SK-MEL-5 (cell line): ENCODE measurements around the gene DIAPH3. TPM values are rescaled to one million over a fixed set of nuclear protein-coding genes. Genes with fewer than 3 reads are reported as not detected.

Experiments
- DNase-seq: peaks from one replicate; pipeline ENCODE4 v3.0.0-alpha.2; 2016; ENCODE audit warnings: low read depth, low spot score
- in situ Hi-C: cut with HindIII; loops from 2 replicates; pipeline ENCODE4 v1.10.0; 2016; ENCODE audit warnings: low sequenced_read_pairs, high pct_unique_total_duplicates, low pct_unique_long_range_greater_than_20kb
- total RNA-seq: library from RNA; depleted of rRNA; stranded (reverse); fragments of >200 nt; shearing (Covaris generic); gene quantifications from 2 replicates; pipeline ENCODE4 v1.2.3, GENCODE V29; 2014

The DIAPH3 gene
- total RNA-seq, 1 experiment from 2014 or later = 5.3 TPM

GRCh38 chr13:59744747-59745391, 418.9 kb downstream of the DIAPH3 start:
- in situ Hi-C loops = no loop called here
- DNase-seq = no peak

DNA sequence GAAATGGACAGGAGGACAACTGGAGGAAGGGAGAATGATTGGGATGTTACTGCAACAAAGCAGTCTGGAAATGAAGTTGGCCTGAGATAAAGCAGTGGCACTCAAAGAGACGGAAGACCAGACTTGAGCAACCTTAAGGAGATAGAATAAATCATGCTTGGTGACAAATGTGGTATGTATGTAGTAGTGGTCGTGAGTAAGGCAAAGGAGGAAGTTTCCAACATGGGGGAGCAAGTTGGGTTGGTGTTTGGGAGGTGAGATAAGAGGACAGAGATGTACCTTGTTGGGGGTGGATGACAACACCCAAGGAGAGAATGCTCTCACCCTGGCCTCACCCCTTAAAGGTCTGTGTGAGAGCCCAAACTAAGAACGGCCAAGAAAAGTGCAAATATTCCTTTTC, 420.5 kb downstream of the DIAPH3 start:
- DNase-seq = no peak
- in situ Hi-C loops = no loop called here

- DNase-seq = no peak
- in situ Hi-C loops = no loop called here
Measured at GRCh38 chr13:59742467-59742866, 421.3 kb downstream of the DIAPH3 start.

DNA sequence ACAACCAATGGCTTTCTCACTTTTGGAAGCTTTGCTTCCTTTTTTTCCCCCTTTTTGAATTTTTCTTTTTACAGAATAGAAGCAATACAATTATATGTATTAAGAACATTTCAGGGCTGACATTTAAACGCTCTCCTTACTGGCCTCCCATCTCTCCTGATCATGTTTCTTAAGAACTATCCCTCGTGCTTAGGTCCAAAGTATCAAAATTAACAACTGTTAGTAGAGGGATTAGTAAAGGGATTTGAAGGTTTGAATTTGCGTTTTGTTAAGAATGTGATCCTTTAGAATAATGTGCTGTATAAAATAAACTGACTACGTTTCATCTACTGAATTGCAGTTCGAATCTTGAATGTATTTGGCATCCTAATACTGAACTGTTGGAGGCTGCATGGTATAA, 424.8 kb downstream of the DIAPH3 start:
- in situ Hi-C loops = no loop called here
- no peak for DNase-seq

- DNase-seq = no peak
- in situ Hi-C loops = no loop called here
Measured at GRCh38 chr13:59734393-59734792, 429.3 kb downstream of the DIAPH3 start.

GRCh38 chr13:59733744-59734143, 430.0 kb downstream of the DIAPH3 start:
- DNase-seq = no peak
- in situ Hi-C loops = no loop called here

- in situ Hi-C loops = no loop called here
- DNase-seq = no peak
Measured at GRCh38 chr13:59730026-59730425, 433.7 kb downstream of the DIAPH3 start.

GRCh38 chr13:59728896-59729545, 434.7 kb downstream of the DIAPH3 start:
- in situ Hi-C loops = no loop called here

GRCh38 chr13:59721926-59722910, 441.5 kb downstream of the DIAPH3 start:
- in situ Hi-C loops = no loop called here
- DNase-seq = no peak

More at GRCh38 chr13:59728896-59729545, 434.7 kb downstream of the DIAPH3 start:
- DNase-seq = no peak

DNA sequence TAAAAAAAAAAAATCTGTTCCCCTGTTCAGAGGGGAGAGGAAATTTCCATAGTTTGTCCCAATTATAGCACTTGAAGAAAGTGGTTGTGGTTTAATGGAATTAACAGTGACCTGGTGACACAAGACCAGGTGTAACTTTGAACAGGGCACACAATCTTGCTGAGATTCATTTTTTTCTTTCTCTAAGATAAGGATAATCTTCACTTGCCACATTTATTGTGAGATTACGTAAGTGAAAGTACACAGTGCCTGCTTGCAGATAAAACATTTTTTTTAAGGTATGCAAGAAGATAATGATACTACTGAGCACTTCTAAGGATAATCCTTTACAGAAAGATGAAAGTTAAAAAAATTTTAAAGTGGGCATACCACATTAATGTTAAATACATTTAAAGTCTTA, 448.1 kb downstream of the DIAPH3 start:
- in situ Hi-C loops = no loop called here
- DNase-seq = no peak

DNA sequence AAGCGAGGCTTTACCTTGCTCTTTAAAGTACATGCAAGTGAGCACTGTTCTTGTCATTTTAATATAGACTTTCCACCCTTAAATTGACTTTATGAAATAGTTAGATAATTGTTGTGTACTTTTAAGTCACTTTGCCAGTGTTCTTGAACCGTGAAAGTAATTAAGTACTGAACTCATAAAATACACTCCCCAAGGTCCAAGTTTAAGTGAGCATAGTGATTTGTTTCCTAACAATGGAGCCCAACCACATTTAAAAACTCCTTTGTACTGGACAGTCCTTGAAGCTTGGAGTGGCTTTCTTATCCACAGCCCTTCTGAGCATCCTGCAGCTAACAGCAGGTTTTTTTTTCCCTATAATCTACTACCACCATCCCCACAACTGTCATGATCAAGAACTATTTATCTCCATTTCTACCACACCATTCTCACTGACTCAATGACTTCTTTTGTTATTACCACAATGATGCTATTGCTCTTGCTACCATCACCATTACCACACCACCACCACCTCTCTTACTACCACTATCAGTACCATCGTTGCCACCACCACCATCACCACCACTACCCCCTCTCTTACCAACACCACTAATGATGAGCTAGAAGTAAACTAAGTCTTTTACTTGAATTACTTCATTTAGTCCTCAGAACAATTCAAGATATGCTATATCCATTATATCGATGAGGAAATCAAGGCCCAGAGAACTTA, 452.6 kb downstream of the DIAPH3 start:
- in situ Hi-C loops = no loop called here
- DNase-seq = no peak

- in situ Hi-C loops = no loop called here
- DNase-seq = no peak
Measured at GRCh38 chr13:59710416-59710815, 453.3 kb downstream of the DIAPH3 start.

GRCh38 chr13:59706101-59706976, 457.4 kb downstream of the DIAPH3 start:
- in situ Hi-C loops = no loop called here
- DNase-seq = no peak

DNA sequence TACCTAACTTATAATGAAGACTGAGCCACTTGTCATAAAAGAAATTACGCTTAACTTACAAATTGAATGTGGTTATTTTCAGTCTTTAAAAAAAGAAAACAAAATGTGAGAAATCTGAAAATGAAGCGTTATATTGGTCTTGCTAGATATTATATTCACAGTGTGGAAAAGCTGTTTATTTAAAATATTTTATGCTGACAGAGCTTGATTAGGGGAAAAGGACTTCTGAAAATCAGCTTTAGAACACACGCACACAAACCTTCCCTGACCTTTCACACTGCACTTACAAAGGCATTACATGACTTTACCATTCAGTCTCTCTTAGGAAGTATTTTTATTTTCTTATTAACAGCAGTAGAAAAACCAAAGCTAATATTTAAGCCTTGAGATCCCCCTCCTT, 461.5 kb downstream of the DIAPH3 start:
- no peak for DNase-seq
- in situ Hi-C loops = no loop called here

- DNase-seq = no peak
- in situ Hi-C loops = no loop called here
Measured at GRCh38 chr13:59701261-59701660, 462.5 kb downstream of the DIAPH3 start.

GRCh38 chr13:59700281-59700680, 463.4 kb downstream of the DIAPH3 start:
- no peak for DNase-seq
- in situ Hi-C loops = no loop called here

- DNase-seq = no peak
- in situ Hi-C loops = no loop called here
Measured at GRCh38 chr13:59696271-59696670, 467.5 kb downstream of the DIAPH3 start.
